Activated CD8-positive, alpha-beta T cell treated with anti-CD3 and anti-CD28 coated beads for 36 hours (primary cell): ENCODE measurements around the gene APOF. TPM values are rescaled to one million over a fixed set of nuclear protein-coding genes. Genes with fewer than 3 reads are reported as not detected.
"Not testable (repeated sequence)": the region's sequence is repeated elsewhere in the genome, so short reads cannot be mapped to it uniquely, and the experiment has no call there.

Experiments used
- ATAC-seq: fragments of 200-7000 bp; cut with Tn5 transposase; one replicate; pipeline ENCODE4 v1.10.0; 2021; ENCODE audit warnings: mild to moderate bottlenecking, moderate library complexity
- CTCF ChIA-PET: fragments of 350-600 bp; sonication (Branson Sonifier 250); formaldehyde crosslinking; loops from one replicate; lab custom pipeline; 2021; ENCODE audit warnings: antibody characterized with exemption; lab: Charles Lee
- POLR2A ChIA-PET: fragments of 350-600 bp; sonication (Branson Sonifier 250); formaldehyde crosslinking; loops from one replicate; lab custom pipeline; 2021; ENCODE audit warnings: antibody characterized with exemption; lab: Charles Lee
- DNase-seq: peaks from one replicate; pipeline ENCODE4 v3.0.0-alpha.2; 2020
- H3K27ac Mint-ChIP-seq: one replicate; pipeline ENCODE4 v1.8.0; 2021; ENCODE audit warnings: mild to moderate bottlenecking, mixed read lengths
- H3K27me3 Mint-ChIP-seq: one replicate; pipeline ENCODE4 v1.8.0; 2021; ENCODE audit warnings: mixed read lengths
- H3K36me3 Mint-ChIP-seq: one replicate; pipeline ENCODE4 v1.8.0; 2021; ENCODE audit warnings: low read depth, mixed read lengths
- H3K4me1 Mint-ChIP-seq: one replicate; pipeline ENCODE4 v1.8.0; 2021; ENCODE audit warnings: low read depth, mixed read lengths
- H3K4me3 Mint-ChIP-seq: one replicate; pipeline ENCODE4 v1.8.0; 2021; ENCODE audit warnings: mild to moderate bottlenecking, moderate library complexity, mixed read lengths
- H3K9me3 Mint-ChIP-seq: one replicate; pipeline ENCODE4 v1.8.0; 2021; ENCODE audit warnings: mixed read lengths
- CTCF ChIP-seq: fragments of 200-600 bp; IDR thresholded peaks from one replicate; pipeline ENCODE4 v1.8.0; 2022; ENCODE audit warnings: antibody characterized with exemption, mild to moderate bottlenecking
- intact Hi-C: fragments of 100-400 bp; cut with micrococcal nuclease; formaldehyde crosslinking; loops from one replicate; pipeline ENCODE4 v1.10.0; 2022
- total RNA-seq, 2 experiments: library from RNA; stranded (reverse); gene quantifications; one replicate each; pipeline ENCODE4 v1.2.3, GENCODE V29; 2021

Gene APOF
- total RNA-seq, 2 experiments from 2014 or later, result not detected

DNA sequence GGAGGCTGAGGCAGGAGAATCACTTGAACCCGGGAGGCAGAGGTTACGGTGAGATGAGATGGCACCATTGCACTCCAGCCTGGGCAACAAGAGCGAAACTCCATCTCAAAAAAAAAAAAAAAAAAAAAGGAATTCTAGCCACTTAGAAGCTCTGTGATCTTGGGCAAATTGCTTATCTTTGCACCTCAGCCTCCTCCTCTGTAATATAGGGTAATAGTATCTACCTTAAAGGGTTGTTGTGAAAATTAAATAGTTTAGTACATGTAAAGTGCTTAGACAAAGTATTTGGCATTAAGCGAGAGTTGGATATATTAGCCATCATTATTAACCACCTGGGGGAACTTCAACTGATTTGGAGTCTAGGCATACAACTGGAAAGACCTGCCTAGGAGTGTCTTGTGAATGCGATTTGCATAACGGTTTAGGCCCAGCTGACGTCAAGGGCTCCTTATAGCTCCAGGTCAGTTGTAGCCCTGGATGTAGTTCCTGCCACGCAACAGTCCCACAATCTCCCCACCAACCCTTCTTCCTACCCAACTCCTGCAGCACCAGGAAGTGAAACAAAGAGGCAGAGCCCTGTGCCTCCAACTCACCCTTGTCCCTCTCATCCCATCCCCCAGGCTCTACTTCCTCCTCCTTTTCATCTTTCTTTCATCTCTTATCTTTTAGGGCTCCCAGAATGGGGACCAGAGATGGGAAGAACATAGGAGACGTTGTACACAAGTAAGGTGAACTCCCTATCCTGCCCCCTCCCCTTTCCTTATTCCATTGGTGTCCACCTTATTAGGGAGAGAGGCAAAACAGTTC, 26.1 kb downstream of the APOF start:
- Mint-ChIP-seq H3K27ac (peak overlapping the region; percentile 66), H3K27me3 (no peaks in the 10 kb centered on the region), H3K4me3 (no peak overlapping the region), H3K9me3 (no peaks in the 10 kb centered on the region), H3K4me1 (peaks cover 51% of the 10 kb centered on the region), H3K36me3 (peaks cover 20% of the 10 kb centered on the region)
- POLR2A ChIA-PET, result interaction anchor here (0.5 to 5.6 kb wide), 7 partner anchors 13 to 131 kb away, joined by 3 to 42 read pairs (median 3); partner anchors contain the start of genes SPRYD4 and STAT2
- intact Hi-C loops, result no loop called here
- ATAC-seq (no peak), DNase-seq (no peak)
- CTCF ChIA-PET, result interaction anchor here (0.8 to 3.3 kb wide), 4 partner anchors 10 to 128 kb away, joined by 4 to 13 read pairs (median 6); partner anchors contain the start of gene STAT2
- TF ChIP-seq CTCF, result no peak

- intact Hi-C loops, H3K4me3 Mint-ChIP-seq, ATAC-seq, H3K9me3 Mint-ChIP-seq, DNase-seq, H3K27me3 Mint-ChIP-seq: not testable (repeated sequence)
- peak overlapping the region; percentile 18 for H3K27ac Mint-ChIP-seq
- POLR2A ChIA-PET, result interaction anchor here (1.0 to 3.8 kb wide), 6 partner anchors 15 to 37 kb away, joined by 3 to 28 read pairs (median 4); partner anchors contain the start of genes CNPY2 and STAT2
- H3K36me3 Mint-ChIP-seq, result peaks cover 23% of the 10 kb centered on the region
- peaks cover 55% of the 10 kb centered on the region for H3K4me1 Mint-ChIP-seq
- CTCF ChIA-PET, result interaction anchor here (1.5 to 3.3 kb wide), 2 partner anchors 24 to 128 kb away, joined by 4 to 13 read pairs; partner anchors contain the start of gene STAT2
Observed at GRCh38 chr12:56335527-56335926, 27.1 kb downstream of the APOF start.

GRCh38 chr12:56334490-56334793, 28.2 kb downstream of the APOF start:
- peaks cover 15% of the 10 kb centered on the region for H3K36me3 Mint-ChIP-seq
- CTCF ChIA-PET, result interaction anchor here (2.9 to 3.3 kb wide), 2 partner anchors 25 to 130 kb away, joined by 10 to 13 read pairs; partner anchors contain the start of gene STAT2
- peak overlapping the region; percentile 99 for H3K27ac Mint-ChIP-seq
- H3K9me3 Mint-ChIP-seq, result no peaks in the 10 kb centered on the region
- peaks cover 45% of the 10 kb centered on the region for H3K4me1 Mint-ChIP-seq
- POLR2A ChIA-PET, result interaction anchor here (0.8 to 3.8 kb wide), 6 partner anchors 10 to 196 kb away, joined by 3 to 28 read pairs (median 4); partner anchors contain the start of genes CNPY2, CS, STAT2 and TIMELESS
- intact Hi-C loops, result loop anchor here (1.0 kb wide), 1 partner anchor 134 kb away; the partner anchor contains the start of gene SPRYD4
- ATAC-seq (no peak), DNase-seq (no peak)
- peak overlapping the region; percentile 86 for H3K4me3 Mint-ChIP-seq
- no peak for TF ChIP-seq CTCF
- no peaks in the 10 kb centered on the region for H3K27me3 Mint-ChIP-seq

GRCh38 chr12:56333679-56334489, 28.8 kb downstream of the APOF start, which contains the start of gene PAN2:
Gene PAN2, minus strand, starts transcription at chr12:56334000. Its CDS starts 906 bp downstream, at chr12:56333094.
- DNase-seq (peak; percentile 98), ATAC-seq (peak; percentile 87)
- peak within 1 kb of the TSS; percentile 99 for H3K27ac Mint-ChIP-seq
- H3K36me3 Mint-ChIP-seq, result peaks cover 10% of the 10 kb centered on the region
- CTCF ChIA-PET, result interaction anchor here (0.9 to 3.3 kb wide), 8 partner anchors 9 to 216 kb away, joined by 3 to 13 read pairs (median 4); partner anchors contain the start of genes STAT2, TIMELESS and ZC3H10
- intact Hi-C loops, result loop anchor here (1.0 kb wide), 1 partner anchor 134 kb away; the partner anchor contains the start of gene SPRYD4
- peaks cover 40% of the 10 kb centered on the region for H3K4me1 Mint-ChIP-seq
- H3K9me3 Mint-ChIP-seq, result no peaks in the 10 kb centered on the region
- H3K4me3 Mint-ChIP-seq, result peak within 1 kb of the TSS; percentile 86
- H3K27me3 Mint-ChIP-seq, result no peaks in the 10 kb centered on the region
- peak; percentile 61 for TF ChIP-seq CTCF
- POLR2A ChIA-PET, result interaction anchor here (0.8 to 3.8 kb wide), 10 partner anchors 9 to 196 kb away, joined by 3 to 28 read pairs (median 4); partner anchors contain the start of genes CNPY2, CS, RNF41 and STAT2
